HepG2 (cell line): ENCODE measurements around the gene SETD1A. TPM values are rescaled to one million over a fixed set of nuclear protein-coding genes. Genes with fewer than 3 reads are reported as not detected.
A peak's percentile ranks its signal among the peaks of the same experiment; 100 is the strongest.

ENCODE experiments used
- ATAC-seq: fragments of 200-7000 bp; cut with Tn5 transposase; 3 replicates; pipeline ENCODE4 v1.9.1; 2020; ENCODE audit warnings: mild to moderate bottlenecking, moderate library complexity
- BruUV-seq: library from RNA; stranded (reverse); fragments of 400-500 nt; replicated peaks from 2 replicates; lab custom pipeline; 2021; lab: Mats Ljungman, UMichigan
- CTCF ChIA-PET: fragments of 300-600 bp; formaldehyde crosslinking; extraction: SDS; loops from one replicate; lab custom pipeline; 2021; ENCODE audit warnings: low total read pairs, inconsistent platforms, low intra/inter-chr PET ratio; lab: Yijun Ruan, JAX
- POLR2A ChIA-PET: fragments of 350-600 bp; sonication (Branson Sonifier 250); formaldehyde crosslinking; loops from one replicate; lab custom pipeline; 2020; ENCODE audit warnings: antibody characterized with exemption, inconsistent platforms; lab: Yijun Ruan, JAX
- DNase-seq: peaks from one replicate; pipeline ENCODE4 v3.0.0-alpha.2; 2015; ENCODE audit warnings: low spot score
- FAIRE-seq: peaks from 3 replicates; lab custom pipeline; 2011; peaks lifted over from hg19 to GRCh38; lab: Jason Lieb, UNC
- H2AFZ ChIP-seq: one replicate; pipeline ENCODE4 v1.6.1; 2011; ENCODE audit warnings: low read length, inconsistent platforms
- H3K27ac ChIP-seq: fragments of 300-600 bp; 3 replicates; pipeline ENCODE4 v1.8.0; 2011; ENCODE audit warnings: mixed run types, mild to moderate bottlenecking, mixed read lengths, low read length, inconsistent platforms; ENCODE audit not compliant: insufficient read depth; ENCODE audit errors: extremely low read length
- H3K27me3 ChIP-seq, 2 experiments: fragments of 200-600 bp in 1 of 2; 2 replicates in 1 of 2; 3 replicates in 1 of 2; pipeline versions ENCODE4 v1.6.0 to v1.8.0; 2011; ENCODE audit warnings: low read length in 2 of 2, mild to moderate bottlenecking in 2 of 2, moderate library complexity in 2 of 2, inconsistent platforms in 1 of 2; ENCODE audit not compliant: insufficient read depth in 2 of 2, control insufficient read depth in 1 of 2
- H3K36me3 ChIP-seq, 2 experiments: fragments of 200-600 bp in 1 of 2; replicated peaks in 1 of 2; 2 replicates in 1 of 2; 3 replicates in 1 of 2; pipeline versions ENCODE4 v1.5.1 to v1.8.0; 2011; ENCODE audit warnings: low read length in 2 of 2, inconsistent platforms in 1 of 2; ENCODE audit not compliant: insufficient read depth in 2 of 2, control insufficient read depth in 1 of 2
- H3K4me1 ChIP-seq: 2 replicates; pipeline ENCODE4 v1.5.1; 2012; ENCODE audit warnings: low read length, inconsistent platforms; ENCODE audit not compliant: insufficient read depth
- H3K4me2 ChIP-seq: 2 replicates; pipeline ENCODE4 v1.6.0; 2011; ENCODE audit warnings: low read depth, low read length, inconsistent platforms
- H3K4me3 ChIP-seq, 3 experiments: fragments of 200-600 bp in 1 of 3; sonication (generic), shearing (Covaris generic) in 1 of 3; replicated peaks in 1 of 3; 2 replicates each; pipeline ENCODE4 v1.5.1; 2011 to 2016; ENCODE audit warnings: low read length in 3 of 3, inconsistent platforms in 2 of 3, low read depth in 2 of 3, mild to moderate bottlenecking in 2 of 3, control low read depth in 1 of 3, mixed read lengths in 1 of 3; ENCODE audit not compliant: insufficient read depth in 1 of 3
- H3K79me2 ChIP-seq: one replicate; pipeline ENCODE4 v1.6.1; 2011; ENCODE audit warnings: low read length, inconsistent platforms; ENCODE audit not compliant: insufficient read depth
- H3K9ac ChIP-seq: 2 replicates; pipeline ENCODE4 v1.6.0; 2011; ENCODE audit warnings: mild to moderate bottlenecking, low read depth, low read length, inconsistent platforms; ENCODE audit not compliant: insufficient read depth
- H3K9me3 ChIP-seq: 2 replicates; pipeline ENCODE4 v1.5.1; 2012; ENCODE audit warnings: mild to moderate bottlenecking, low read length
- H4K20me1 ChIP-seq: 2 replicates; pipeline ENCODE4 v1.6.0; 2011; ENCODE audit warnings: inconsistent platforms, mild to moderate bottlenecking, low read length, moderate library complexity; ENCODE audit not compliant: insufficient read depth
- FOXC1 ChIP-seq: sonication (generic); formaldehyde crosslinking; IDR thresholded peaks from 2 replicates; pipeline ENCODE4 v1.8.0; 2022; ENCODE audit warnings: mild to moderate bottlenecking, missing genetic modification reagents, borderline replicate concordance
- FOXO1 ChIP-seq: sonication (generic); formaldehyde crosslinking; IDR thresholded peaks from 2 replicates; pipeline ENCODE4 v1.4.0; 2020; ENCODE audit warnings: missing genetic modification reagents
- ISL2 ChIP-seq: sonication (generic); formaldehyde crosslinking; IDR thresholded peaks from 2 replicates; pipeline ENCODE4 v1.5.0; 2020; ENCODE audit warnings: missing genetic modification reagents
- POLR2AphosphoS5 ChIP-seq: IDR thresholded peaks from 2 replicates; pipeline ENCODE4 v1.6.1; 2012; ENCODE audit warnings: low read depth, low read length
- PTBP1 ChIP-seq: fragments of 200-400 bp; formaldehyde crosslinking; IDR thresholded peaks from 2 replicates; pipeline ENCODE4 v1.6.1; 2018; ENCODE audit warnings: low read length, low read depth; ENCODE audit not compliant: poor library complexity, severe bottlenecking
- SMARCE1 ChIP-seq: fragments of 450-650 bp; IDR thresholded peaks from 2 replicates; pipeline ENCODE4 v1.6.1; 2017; ENCODE audit warnings: borderline replicate concordance
- SRF ChIP-seq: IDR thresholded peaks from 2 replicates; pipeline ENCODE4 v1.6.1; 2011; ENCODE audit warnings: mild to moderate bottlenecking, low read depth, low read length, moderate library complexity
- SUZ12 ChIP-seq: fragments of 150-350 bp; IDR thresholded peaks from 2 replicates; pipeline ENCODE4 v1.6.1; 2014; ENCODE audit warnings: low read depth, low read length
- ZFP36 ChIP-seq: fragments of 150-350 bp; IDR thresholded peaks from 2 replicates; pipeline ENCODE4 v1.6.1; 2018; ENCODE audit warnings: borderline replicate concordance, low read length, low read depth; ENCODE audit not compliant: partially characterized antibody
- ZGPAT ChIP-seq: IDR thresholded peaks from 2 replicates; pipeline ENCODE4 v1.6.1; 2016; ENCODE audit warnings: mild to moderate bottlenecking
- ZKSCAN5 ChIP-seq: sonication (generic); formaldehyde crosslinking; IDR thresholded peaks from 2 replicates; pipeline ENCODE4 v1.5.1; 2020; ENCODE audit warnings: mild to moderate bottlenecking, missing genetic modification reagents
- ZNF230 ChIP-seq: sonication (generic); formaldehyde crosslinking; IDR thresholded peaks from 2 replicates; pipeline ENCODE4 v1.4.0; 2020; ENCODE audit warnings: mild to moderate bottlenecking, missing genetic modification reagents
- WGBS: methylation state at CpG from one replicate; pipeline ENCODE4 v1.1.6; 2017; ENCODE audit warnings: low lambda C conversion rate; 5-methylcytosine and 5-hydroxymethylcytosine counted together
- in situ Hi-C: cut with HindIII; loops from 2 replicates; pipeline ENCODE4 v1.10.0; 2017; ENCODE audit warnings: low pct_unique_long_range_greater_than_20kb; ENCODE audit not compliant: extremely low pct_ligation_motif_present
- intact Hi-C: fragments of 100-400 bp; cut with micrococcal nuclease; formaldehyde crosslinking; loops from one replicate; pipeline ENCODE4 v1.10.0; 2022; ENCODE audit not compliant: unreplicated experiment
- polyA plus RNA-seq, 8 experiments: library from polyadenylated mRNA; depleted of rRNA in 3 of 8; stranded (reverse) in 7 of 8; unstranded in 1 of 8; fragments of >200 nt; fragmentation: Illumina TruSeq in 4 of 8; extraction: Trizol in 4 of 8; gene quantifications; 2 replicates each; pipeline versions ENCODE4 v1.2.1 to v1.2.3, GENCODE V29; 2011 to 2016; ENCODE audit warnings: low read depth in 4 of 8, missing spikeins in 1 of 8, mixed read lengths in 1 of 8; ENCODE audit not compliant: insufficient read depth in 1 of 8
- total RNA-seq, 5 experiments: library from RNA; depleted of rRNA; stranded (reverse); fragments of >200 nt; fragmentation: Illumina TruSeq; extraction: Trizol; gene quantifications; 2 replicates each; pipeline ENCODE4 v1.2.3, GENCODE V29; 2016; ENCODE audit warnings: low read depth in 1 of 5
- TF ChIP-seq, protein P1 (sequence below): sonication (generic); formaldehyde crosslinking; IDR thresholded peaks from 2 replicates; pipeline ENCODE4 v1.8.0; 2022; ENCODE audit warnings: mild to moderate bottlenecking, missing genetic modification reagents
- TF ChIP-seq, protein P2 (sequence below), 2 experiments: sonication (generic) in 1 of 2; formaldehyde crosslinking in 1 of 2; IDR thresholded peaks; 2 replicates each; pipeline versions ENCODE4 v1.5.1 to v1.6.1; 2011 to 2020; ENCODE audit warnings: borderline replicate concordance in 1 of 2, low read depth in 1 of 2, low read length in 1 of 2, mild to moderate bottlenecking in 1 of 2, missing genetic modification reagents in 1 of 2, moderate library complexity in 1 of 2
- TF ChIP-seq, protein P3 (sequence below): sonication (generic); formaldehyde crosslinking; IDR thresholded peaks from 2 replicates; pipeline ENCODE4 v1.8.0; 2023; ENCODE audit warnings: mild to moderate bottlenecking, missing genetic modification reagents

SETD1A gene
- total and polyA plus RNA-seq, 2 of the 13 experiments (the other 11 are each of a cell fraction or from before 2014, with no cell fraction given): 3.8 to 5.6 TPM

DNA sequence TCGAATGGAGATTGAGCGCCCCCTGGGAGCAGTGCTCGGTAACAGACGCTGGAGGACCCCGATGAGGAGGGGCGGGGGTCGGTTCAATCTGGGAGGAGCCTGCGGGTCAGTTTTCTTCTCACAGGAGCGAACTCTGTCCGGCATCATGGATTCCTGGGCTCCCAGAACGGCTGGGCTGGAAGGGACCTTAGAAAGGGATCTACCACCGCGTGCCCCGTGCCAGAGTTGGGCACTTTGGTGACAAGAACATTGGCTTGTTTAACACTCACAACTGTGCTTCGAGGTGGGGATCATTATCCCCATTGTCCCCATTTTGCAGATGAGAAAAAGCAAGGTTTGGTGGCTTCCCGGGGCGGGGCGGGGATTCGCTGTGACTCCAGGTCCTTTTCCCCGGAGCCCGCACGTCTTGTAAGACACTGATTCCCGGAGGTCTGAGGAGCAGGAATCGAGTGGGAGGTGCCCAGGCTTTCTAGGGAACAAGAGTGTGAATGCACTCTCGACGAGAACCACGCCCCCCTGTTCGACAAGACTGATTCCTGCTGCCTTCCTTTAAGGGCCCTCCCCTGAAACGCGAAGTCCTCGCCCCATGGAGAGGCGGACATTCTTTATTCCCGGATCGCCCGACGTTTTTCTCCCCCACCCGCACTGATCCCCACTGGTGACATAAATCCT, 35.7 kb upstream of the SETD1A start (continued):
- TF ChIP-seq PTBP1: no peak
- peak; percentile 64; the same call in 1 of the 2 replicates for TF ChIP-seq FOXO1

GRCh38 chr16:30922420-30922959, 35.1 kb upstream of the SETD1A start:
- Histone ChIP-seq H3K4me1 (peaks cover 19% of the 10 kb centered on the region), H3K79me2 (no peaks in the 10 kb centered on the region), H3K27ac (peak overlapping the region; percentile 87), H3K4me3 (peak overlapping the region; percentile 65 to 87 (median 76)), H3K36me3 (peaks cover 0 to 5% of the 10 kb centered on the region in 2 experiments; a peak in 1 of 5 replicates), H3K9ac (peak overlapping the region; percentile 90), H3K9me3 (no peaks in the 10 kb centered on the region), H2AFZ (no peak overlapping the region), H4K20me1 (no peaks in the 10 kb centered on the region; the same call in 1 of the 2 replicates), H3K4me2 (peak overlapping the region; percentile 97), H3K27me3 (no peaks in the 10 kb centered on the region; a peak in 1 of 5 replicates)
- TSS peak; percentile 83 for BruUV-seq
- intact Hi-C loops (loop anchor here (1.0 to 10.0 kb wide), 2 partner anchors 26 to 228 kb away; partner anchors contain the start of gene SRCAP), in situ Hi-C loops (loop anchor here (5.0 kb wide), 1 partner anchor 80 kb away; no protein-coding TSS in a partner anchor)
- peak; percentile 100 for FAIRE-seq
- DNase-seq: peak; percentile 100
- WGBS: under 1% methylated on average over 33 of the region's 42 CpGs
- ChIA-PET CTCF (interaction anchor here (0.9 to 2.8 kb wide), 2 partner anchors 20 to 77 kb away, joined by 3 to 19 read pairs; no protein-coding TSS in a partner anchor), POLR2A (interaction anchor here (0.7 to 1.0 kb wide), 2 partner anchors 78 to 117 kb away, joined by 3 to 4 read pairs; no protein-coding TSS in a partner anchor)
- peak; percentile 84 for ATAC-seq
- TF ChIP-seq, protein P1, sequence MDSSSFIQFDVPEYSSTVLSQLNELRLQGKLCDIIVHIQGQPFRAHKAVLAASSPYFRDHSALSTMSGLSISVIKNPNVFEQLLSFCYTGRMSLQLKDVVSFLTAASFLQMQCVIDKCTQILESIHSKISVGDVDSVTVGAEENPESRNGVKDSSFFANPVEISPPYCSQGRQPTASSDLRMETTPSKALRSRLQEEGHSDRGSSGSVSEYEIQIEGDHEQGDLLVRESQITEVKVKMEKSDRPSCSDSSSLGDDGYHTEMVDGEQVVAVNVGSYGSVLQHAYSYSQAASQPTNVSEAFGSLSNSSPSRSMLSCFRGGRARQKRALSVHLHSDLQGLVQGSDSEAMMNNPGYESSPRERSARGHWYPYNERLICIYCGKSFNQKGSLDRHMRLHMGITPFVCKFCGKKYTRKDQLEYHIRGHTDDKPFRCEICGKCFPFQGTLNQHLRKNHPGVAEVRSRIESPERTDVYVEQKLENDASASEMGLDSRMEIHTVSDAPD: no peak
- TF ChIP-seq SMARCE1 (no peak), SRF (no peak; the same call in 1 of the 2 replicates), SUZ12 (peak; percentile 93), FOXC1 (CRISPR knock-in tag) (no peak; the same call in 1 of the 2 replicates), POLR2AphosphoS5 (no peak; the same call in 1 of the 2 replicates), ISL2 (peak; percentile 58), ZFP36 (peak; percentile 5), ZKSCAN5 (no peak), ZGPAT (CRISPR knock-in tag) (no peak; the same call in 1 of the 2 replicates), ZNF230 (CRISPR knock-in tag) (no peak)
- TF ChIP-seq, protein P2, sequence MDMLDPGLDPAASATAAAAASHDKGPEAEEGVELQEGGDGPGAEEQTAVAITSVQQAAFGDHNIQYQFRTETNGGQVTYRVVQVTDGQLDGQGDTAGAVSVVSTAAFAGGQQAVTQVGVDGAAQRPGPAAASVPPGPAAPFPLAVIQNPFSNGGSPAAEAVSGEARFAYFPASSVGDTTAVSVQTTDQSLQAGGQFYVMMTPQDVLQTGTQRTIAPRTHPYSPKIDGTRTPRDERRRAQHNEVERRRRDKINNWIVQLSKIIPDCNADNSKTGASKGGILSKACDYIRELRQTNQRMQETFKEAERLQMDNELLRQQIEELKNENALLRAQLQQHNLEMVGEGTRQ (IDR thresholded peaks at IDR 0.05; ENCODE audit: low read depth, low read length): no peak
- TF ChIP-seq, protein P2 (CRISPR knock-in tag; IDR thresholded peaks at IDR 0.05; ENCODE audit: borderline replicate concordance): no peak; the same call in 1 of the 2 replicates
- TF ChIP-seq, protein P3, sequence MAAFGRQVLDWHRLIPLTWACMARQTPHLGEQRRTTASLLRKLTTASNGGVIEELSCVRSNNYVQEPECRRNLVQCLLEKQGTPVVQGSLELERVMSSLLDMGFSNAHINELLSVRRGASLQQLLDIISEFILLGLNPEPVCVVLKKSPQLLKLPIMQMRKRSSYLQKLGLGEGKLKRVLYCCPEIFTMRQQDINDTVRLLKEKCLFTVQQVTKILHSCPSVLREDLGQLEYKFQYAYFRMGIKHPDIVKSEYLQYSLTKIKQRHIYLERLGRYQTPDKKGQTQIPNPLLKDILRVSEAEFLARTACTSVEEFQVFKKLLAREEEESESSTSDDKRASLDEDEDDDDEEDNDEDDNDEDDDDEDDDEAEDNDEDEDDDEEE (CRISPR knock-in tag): peak; percentile 1; the same call in 1 of the 2 replicates
